ENCODE results near the gene MOGAT1.

MOGAT1 gene

GRCh38 chr2:222732489-222733178, 61.2 kb downstream of the MOGAT1 start:
- no peak overlapping the region for H3K4me3 ChIP-seq (ENCODE audit: low read depth, low read length)
- DNase-seq (ENCODE audit: low read depth): no peak
- TF ChIP-seq CTCF (conservative IDR thresholded peaks at IDR 0.05; ENCODE audit: low read depth, low read length): no peak

GRCh38 chr2:222733470-222733845, 62.0 kb downstream of the MOGAT1 start:
- no peak for TF ChIP-seq CTCF (conservative IDR thresholded peaks at IDR 0.05; ENCODE audit: low read depth, low read length)
- H3K4me3 ChIP-seq (ENCODE audit: low read depth, low read length): no peak overlapping the region
- DNase-seq (ENCODE audit: low read depth): no peak

DNA sequence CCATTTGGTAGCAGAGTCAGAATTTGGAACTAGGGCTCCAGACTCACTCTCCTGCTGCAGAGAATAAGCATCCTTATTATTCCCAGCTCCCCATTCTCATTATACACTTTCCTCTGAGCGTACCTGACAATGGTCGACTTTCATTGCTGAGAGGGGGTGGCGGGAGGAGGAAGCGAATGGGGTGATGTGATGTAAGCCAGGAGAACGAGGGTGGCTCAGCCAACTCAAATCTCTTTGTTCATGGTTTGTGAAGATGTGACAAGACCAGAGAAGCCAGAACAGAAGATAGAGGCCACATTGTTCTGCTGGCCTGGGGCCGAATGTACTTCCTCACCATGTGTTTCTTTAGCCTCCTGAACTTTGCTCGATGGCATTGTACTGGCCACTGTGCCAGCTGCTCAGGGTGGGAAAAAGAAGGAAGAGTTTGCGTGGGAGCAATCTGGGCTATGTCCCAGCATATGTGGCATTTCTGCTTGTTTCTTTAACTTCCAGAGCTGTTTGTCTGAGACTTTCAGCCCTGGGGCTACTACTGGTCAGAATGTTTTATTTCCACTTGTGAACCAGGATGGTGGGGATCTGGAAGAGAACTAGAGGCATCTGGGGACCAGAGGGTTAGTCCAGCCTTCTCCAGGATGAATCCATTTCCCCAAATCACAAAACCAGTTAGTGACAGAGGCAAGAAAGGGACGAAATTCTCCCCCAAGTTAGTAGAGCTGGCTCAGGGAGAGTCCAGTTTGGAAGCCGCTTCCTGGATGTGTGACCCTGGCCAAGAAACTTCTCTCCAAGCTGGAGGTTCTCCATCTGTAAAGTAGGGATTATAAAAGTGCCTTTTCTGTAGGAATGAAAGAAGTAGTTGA, 62.6 kb downstream of the MOGAT1 start:
- TF ChIP-seq CTCF (conservative IDR thresholded peaks at IDR 0.05; ENCODE audit: low read depth, low read length): no peak
- DNase-seq (ENCODE audit: low read depth): no peak
- H3K4me3 ChIP-seq (ENCODE audit: low read depth, low read length): no peak overlapping the region

- H3K4me3 ChIP-seq (ENCODE audit: low read depth, low read length): no peak overlapping the region
- TF ChIP-seq CTCF (conservative IDR thresholded peaks at IDR 0.05; ENCODE audit: low read depth, low read length): no peak
- no peak for DNase-seq (ENCODE audit: low read depth)
Measured at GRCh38 chr2:222734703-222735014, 63.2 kb downstream of the MOGAT1 start.

- no peak overlapping the region for H3K4me3 ChIP-seq (ENCODE audit: low read depth, low read length)
- no peak for TF ChIP-seq CTCF (conservative IDR thresholded peaks at IDR 0.05; ENCODE audit: low read depth, low read length)
- DNase-seq (ENCODE audit: low read depth): peak; percentile 29
Measured at GRCh38 chr2:222736301-222736700, 64.8 kb downstream of the MOGAT1 start.

DNA sequence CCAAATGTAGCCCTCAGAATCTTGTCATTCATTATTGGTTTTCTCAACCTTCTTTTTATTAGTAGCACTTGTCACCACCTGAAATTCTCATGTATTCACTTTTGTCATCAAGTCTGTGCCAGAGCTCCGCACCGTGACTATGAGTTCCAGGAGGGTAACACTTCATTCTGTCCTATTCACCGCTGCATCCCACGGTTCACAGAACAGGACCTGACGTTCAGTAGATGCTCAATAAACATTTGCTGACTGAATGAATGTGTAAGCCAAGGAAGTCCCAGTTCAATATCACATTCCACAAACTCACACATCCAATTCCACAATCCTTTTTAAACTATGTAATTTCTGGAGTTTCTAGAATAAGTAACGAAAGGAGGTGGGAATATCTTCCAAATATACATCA, 65.5 kb downstream of the MOGAT1 start:
- no peak for TF ChIP-seq CTCF (conservative IDR thresholded peaks at IDR 0.05; ENCODE audit: low read depth, low read length)
- no peak for DNase-seq (ENCODE audit: low read depth)
- no peak overlapping the region for H3K4me3 ChIP-seq (ENCODE audit: low read depth, low read length)

DNA sequence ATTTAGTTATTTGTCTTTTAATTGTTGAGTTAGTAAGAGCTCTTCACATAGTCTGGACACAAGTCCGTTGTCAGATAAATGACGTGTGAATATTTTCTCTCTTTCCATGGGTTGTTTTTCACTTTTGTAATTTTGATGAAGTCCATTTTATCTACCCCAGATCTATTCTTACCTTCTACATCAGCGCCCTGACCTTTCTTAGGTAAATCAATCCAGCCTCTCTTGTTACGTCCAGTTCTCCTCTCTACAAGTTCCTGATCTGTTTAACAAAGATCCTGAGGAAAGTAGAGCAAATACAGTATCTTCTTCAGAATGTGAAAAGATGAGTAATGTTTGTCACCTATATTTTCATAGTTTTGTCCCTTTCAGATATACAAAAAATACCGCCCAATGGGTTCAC, 66.9 kb downstream of the MOGAT1 start:
- DNase-seq (ENCODE audit: low read depth): no peak
- no peak overlapping the region for H3K4me3 ChIP-seq (ENCODE audit: low read depth, low read length)
- no peak for TF ChIP-seq CTCF (conservative IDR thresholded peaks at IDR 0.05; ENCODE audit: low read depth, low read length)

Measured in choroid plexus epithelial cell (primary cell).